Activated CD8-positive, alpha-beta memory T cell treated with anti-CD3 and anti-CD28 coated beads, Interleukin-2, amount 50 U/mL, for 24 hours (primary cell): ENCODE results near the gene E2F2.

ENCODE experiments used
- DNase-seq: peaks from one replicate; pipeline ENCODE4 v3.0.0-alpha.2; 2020; ENCODE audit errors: extremely low read depth

E2F2 gene, protein sequence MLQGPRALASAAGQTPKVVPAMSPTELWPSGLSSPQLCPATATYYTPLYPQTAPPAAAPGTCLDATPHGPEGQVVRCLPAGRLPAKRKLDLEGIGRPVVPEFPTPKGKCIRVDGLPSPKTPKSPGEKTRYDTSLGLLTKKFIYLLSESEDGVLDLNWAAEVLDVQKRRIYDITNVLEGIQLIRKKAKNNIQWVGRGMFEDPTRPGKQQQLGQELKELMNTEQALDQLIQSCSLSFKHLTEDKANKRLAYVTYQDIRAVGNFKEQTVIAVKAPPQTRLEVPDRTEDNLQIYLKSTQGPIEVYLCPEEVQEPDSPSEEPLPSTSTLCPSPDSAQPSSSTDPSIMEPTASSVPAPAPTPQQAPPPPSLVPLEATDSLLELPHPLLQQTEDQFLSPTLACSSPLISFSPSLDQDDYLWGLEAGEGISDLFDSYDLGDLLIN

DNA sequence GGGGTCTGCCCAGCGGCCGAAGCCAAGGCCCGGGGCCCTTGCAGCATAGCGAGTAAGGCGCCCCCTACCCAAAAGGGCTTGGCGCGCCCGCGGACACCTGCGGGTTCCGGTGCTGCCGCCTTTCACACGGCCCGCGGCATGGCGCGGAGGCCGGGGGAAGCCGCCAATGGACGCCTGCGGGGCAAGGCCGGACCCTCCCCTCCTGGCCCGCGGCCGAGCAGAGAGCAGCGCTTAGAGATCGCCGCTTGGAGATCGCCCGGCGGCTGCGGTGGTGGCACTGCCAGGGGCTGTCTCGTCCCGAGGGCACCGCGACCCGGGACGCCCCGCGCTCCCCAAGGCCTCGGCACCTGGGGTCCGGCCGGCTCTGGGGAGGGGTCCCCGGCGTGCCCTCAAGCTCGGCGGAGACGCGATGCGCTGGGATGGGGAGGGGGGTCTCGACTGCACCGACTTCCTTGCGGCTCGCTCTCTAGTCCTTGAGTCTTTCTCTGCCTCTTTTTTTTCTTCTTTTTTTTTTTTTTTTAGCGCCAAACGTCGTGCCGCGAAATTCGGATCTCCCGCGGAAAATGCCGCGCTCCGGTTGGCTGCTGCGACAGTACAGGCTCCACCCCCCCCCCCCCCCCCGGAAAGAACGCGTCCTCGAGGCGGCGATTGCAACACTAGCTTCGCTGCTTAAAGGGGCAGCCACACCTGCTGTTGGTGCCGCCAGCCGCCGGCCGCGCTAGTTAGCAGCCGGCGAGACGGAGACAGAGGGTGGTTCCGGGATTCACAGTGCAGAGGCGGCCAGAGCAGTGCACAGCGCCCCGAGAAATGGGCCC lies at the start of gene E2F2:
TSS of gene E2F2 (minus strand) at position 487 of the 815 bp plus-strand sequence. CDS start at position 47, 440 bp downstream.
- DNase-seq = peak; percentile 47

DNA sequence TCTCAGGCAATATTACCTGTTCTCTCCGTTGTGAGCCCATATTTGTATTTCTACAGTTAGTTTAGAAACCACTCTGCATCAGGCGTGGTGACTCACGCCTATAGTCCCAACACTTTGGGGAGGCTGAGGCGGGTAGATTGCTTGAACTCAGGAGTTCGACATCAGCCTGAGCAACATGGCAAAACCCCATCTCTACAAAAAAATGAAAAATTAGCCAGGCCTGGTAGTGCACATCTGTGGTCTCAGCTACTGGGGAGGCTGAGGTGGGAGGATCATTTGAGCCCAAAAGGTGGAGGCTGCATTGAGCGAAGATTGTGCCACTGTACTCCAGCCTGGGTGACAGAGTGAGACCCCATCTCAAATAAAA lies 47.9 kb upstream of the E2F2 start:
- no peak for DNase-seq

DNA sequence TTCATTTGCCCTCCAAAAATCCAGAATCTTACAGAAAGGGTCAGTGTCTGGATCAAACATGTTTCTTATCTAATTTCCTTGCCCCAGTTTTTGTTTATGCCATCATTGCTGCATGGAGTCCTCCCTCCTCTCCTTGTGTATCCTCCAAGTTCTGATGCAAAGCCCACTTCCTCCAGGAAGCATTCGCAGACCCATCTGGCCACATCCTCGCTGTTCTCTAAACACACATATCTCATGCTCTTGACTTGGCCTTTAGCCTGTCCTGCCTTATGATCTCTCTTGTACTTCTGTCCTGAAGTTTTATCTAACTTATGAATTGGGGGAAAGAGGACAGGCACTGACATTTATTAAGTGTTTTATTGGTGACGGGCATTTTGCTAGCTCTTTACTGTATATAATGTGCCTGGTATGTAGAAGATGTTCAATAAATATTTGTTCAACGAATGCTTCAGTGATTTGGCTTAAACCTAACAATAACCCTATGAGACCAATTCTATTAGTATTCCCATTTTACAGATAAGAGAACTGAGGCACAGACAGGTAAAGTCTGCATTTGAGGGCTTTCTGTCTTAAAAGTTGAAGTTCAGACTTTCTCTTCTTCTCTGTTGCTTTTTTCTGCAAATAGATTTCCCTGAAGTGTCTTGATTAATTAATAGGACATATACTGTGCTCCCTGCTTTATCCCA lies 47.4 kb upstream of the E2F2 start:
- DNase-seq = no peak

DNA sequence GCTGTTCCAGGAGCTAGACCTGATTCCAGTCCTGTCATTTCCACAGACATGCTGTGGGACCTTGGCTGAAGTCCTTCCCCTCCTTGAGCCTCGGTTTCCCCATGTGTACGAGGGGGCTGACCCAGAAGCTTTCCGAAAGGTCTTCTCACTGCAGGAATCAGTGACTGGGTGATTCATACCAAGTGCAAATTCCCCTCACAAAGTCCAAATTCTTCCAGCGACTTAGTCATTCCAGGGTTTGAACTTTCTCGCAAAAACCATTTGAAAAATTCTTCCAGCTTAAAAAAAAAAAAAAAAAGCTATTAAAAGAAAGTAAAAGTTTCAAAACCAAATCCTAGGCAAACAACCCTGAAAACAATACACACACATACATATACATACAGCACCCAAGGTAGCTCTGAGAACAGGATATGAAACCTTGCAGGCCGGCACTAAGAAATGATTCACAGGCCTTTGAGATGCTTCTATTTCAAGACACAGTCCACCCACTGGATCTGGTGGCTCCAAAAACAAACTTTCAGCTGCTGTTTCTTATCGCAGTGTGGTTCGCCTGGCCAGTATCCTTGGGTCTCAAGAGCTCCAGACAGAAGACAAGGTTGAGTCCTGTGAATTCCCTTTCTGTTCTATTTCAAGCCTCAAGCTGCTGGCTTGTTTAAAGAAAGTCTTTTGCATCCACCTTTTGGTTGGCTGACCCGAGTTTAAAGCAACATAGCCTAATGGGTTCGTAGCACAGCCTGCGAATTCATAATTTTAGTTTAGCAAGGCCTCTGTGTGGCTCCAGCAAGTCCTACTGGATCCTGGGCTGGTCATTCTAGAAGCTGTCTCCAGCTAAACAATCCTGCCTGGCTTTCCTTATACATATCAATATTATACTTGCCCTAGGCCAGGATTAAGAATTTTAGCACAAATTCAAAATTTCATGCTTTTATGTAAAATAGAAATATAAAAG lies 46.3 kb upstream of the E2F2 start:
- DNase-seq = no peak

DNA sequence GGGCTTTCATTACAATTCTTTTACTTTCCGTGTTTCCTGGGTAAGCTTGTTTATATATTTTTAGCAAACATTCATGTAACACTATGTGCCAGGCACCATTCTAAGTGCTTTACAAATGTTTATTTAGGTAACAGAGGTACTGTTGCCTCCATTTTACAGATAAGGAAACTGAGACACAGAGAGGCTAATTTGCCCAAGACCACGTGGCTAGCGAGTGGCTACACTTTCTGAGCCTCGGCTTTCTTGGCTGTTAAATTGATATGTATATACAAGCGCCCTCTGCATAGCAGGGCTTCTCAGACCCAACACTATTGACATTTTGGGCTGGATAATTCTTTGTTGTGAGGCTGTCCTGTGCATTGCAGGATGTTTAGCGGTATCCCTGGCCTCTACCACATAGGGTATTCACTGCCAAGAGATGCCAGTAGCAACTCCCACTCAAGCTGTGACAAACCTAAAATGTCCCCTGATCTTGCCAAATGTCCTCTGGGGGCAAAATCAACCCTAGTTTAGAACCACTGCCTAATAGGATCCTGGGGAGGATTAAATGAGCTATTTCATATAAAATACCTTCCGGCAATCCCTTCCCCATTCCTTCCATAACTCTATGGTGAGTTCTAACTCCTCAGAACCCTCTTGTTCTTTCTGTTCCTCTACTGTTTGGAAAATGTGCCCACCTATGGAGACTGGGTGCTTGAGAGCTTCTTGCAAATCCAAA lies 45.5 kb upstream of the E2F2 start:
- no peak for DNase-seq

DNA sequence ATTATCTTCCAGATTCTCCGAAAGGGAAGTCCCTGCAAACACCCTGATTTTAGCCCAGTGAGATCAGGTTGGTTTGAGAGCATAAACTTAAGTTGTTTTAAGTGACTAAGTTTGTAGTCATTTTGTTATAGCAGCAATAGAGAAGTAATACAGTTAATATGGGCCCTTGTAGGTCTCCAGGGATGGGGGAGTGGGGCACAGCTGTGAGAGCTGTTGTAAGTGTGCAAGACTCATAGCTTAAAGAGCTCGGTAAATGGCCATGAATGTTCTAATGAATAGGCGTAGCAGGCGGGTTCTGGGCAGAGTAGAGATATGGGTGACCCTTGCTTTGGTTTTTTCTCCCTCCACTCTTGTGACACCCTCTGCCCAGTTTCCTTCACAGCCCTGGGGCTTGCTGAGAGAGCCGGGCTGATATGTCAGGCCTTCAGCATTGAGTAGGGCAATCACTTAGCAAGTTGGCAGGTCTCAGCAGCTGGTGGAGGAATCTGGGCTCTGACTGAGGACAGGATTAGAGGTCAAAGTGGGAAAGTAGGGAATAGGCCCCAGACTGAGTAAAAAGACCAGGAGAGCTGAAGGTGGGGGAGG lies 44.3 kb upstream of the E2F2 start:
- DNase-seq = no peak

DNA sequence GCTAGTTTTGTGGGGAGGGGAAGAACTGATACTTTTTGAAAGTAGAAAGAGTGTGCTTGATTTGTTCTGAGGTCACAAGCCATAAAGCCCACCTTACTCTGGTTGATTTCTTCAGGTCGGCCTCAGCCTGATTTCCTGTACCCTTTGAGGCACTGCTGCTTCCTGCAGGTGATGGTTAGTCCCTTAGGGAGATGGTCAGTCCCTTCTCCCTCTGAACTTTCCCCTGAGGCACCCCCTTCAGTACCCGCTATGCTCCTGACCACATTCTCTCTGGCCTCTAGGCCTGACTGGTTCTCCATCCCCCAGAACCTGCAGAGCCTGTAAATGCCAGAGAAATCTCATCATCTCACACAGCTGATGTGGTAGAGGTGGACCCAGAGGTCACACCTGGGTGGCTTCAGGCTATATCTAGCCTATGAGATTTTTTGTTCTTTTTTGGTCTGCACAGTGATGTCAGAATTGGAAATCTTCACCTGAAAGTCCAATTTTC lies 43.3 kb upstream of the E2F2 start:
- DNase-seq = no peak

DNA sequence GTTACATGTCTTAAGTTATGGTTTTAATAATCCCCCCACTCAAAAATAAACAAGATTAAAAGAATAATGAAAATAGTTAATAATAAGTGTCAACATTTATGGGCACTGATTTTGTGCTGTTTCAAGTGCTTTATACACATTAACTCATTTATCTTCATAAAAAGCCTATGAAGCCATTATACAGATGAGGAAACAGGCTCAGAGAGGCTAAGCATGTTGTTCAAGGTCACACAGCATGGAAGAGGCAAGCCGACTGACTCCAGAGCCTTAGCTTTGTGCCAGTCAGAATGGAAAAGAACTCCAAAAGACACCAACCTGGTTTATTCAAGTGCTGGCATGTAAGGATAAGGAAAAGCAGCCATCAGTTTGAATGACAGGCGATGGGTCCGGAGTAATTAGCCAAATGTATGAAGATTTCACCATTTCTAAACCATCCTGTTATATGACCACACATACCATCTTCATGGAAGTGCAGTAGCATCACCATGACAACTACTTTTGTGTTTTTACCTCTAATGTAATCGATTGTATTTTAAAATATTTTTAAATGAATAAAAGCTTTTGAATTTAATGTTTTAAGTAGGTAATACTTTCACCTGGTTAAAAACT lies 42.6 kb upstream of the E2F2 start:
- no peak for DNase-seq

DNA sequence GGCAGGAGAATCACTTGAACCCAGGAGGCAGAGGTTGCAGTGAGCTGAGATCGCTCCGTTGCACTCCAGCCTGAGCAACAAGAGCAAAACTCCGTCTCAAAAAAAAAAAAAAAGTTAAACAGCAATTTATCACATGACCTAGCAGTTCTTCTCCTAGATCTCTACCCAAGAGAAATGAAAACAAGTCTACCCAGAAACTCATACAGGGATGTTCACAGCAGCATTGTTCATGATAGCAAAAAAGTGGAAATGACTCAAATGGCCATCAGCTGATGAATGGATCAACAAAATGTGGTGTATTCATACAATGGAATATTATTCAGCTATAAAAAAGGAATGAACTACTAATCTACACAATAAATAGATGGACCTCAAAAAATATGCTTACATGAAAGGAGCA lies 40.4 kb upstream of the E2F2 start:
- DNase-seq = no peak

DNA sequence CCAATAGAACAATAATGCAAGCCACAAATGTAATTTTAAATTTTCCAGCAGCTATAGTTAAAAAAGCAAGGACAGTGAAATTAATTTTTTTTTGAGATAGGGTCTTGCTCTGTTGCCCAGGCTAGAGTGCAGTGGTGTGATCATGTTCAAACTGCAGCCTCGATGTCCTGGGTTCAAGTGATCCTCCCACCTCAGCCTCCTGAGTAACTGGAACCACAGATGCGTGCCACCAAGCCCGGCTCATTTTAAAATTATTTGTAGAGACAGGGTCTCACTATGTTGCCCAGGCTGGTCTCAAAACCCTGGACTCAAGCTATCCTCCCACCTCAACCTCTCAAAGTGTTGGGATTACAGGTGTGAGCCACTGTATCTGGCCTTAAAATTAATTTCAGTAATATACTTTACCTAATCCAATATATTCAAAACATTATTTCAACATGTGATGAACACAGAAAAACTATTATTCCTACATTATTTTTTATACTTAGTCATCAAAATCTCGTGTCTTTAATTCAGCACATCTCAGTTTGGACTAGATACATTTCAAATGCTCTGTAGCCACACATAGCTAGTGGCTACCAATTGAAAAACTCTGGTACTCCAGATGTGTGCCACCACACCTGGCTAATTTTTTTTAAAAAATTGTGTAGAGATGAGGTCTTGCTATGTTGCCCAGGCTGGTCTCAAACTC lies 39.1 kb upstream of the E2F2 start:
- no peak for DNase-seq

DNA sequence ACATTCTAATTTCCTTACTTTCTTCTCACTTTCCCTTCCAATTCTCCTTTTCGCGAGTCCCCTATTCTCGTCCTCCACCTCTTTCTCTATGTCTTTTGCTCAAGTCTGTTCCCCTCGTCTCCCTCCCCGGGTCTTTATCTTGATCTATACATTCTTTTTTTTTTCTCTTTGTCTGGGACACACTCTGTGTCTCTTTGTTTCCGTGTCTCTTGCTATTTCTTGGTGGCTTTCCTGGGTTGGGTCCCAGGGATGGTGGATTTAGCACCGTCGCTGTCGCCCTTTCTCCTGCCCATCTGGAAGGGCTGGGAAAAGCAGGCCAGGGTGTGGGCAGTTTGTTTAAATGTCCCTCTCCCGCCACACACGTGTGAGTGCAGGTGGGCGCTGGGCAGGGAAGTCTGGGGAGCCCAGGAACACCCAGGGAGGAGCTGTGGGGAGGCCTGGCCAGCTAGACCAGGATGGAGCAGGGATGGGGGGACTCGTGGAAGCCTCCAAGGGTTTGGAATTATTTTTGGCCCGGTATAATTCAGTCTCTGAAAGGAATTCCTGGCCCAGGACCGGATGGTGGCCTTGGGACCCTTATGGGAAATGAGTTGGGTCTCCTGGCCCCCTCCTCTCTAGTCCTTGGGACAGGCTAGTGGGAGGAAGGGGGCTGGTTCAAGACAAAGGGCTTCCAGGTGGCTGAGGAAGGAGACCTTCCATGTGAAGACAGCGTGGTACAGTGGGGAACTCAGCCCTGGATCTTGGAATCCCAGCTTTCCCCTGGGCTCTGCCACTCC lies 37.8 kb upstream of the E2F2 start:
- DNase-seq = no peak

DNA sequence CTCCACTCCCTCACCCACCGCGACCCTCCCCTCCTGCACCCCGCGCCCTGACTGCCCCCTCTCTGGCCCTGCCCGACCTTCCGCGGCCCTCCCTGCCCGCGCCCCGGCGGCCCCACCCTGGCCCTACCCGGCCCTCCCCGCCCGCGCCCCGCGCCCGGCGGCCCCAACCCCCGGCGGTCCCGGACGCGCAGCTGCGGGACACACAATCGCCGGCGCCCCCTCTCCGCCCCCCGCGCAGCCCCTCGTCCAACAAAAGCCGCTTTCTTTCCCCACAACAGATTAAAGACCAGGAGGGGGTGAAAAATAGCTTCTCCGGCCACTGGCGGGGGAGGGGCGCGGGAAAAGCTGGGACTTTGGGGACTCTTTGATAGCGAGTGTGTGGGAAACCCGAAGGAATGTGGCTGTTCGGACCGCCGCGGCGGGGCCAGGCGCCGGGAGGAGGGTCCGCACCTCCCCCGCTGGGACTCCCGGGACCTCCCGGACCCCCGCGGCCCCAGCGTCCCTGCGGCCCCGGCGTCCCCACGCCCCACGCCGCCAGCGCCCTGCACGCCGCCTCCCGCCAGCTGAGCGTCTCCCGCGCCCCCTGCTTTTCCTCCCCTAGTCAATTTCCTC lies 37.1 kb upstream of the E2F2 start:
- DNase-seq = no peak

DNA sequence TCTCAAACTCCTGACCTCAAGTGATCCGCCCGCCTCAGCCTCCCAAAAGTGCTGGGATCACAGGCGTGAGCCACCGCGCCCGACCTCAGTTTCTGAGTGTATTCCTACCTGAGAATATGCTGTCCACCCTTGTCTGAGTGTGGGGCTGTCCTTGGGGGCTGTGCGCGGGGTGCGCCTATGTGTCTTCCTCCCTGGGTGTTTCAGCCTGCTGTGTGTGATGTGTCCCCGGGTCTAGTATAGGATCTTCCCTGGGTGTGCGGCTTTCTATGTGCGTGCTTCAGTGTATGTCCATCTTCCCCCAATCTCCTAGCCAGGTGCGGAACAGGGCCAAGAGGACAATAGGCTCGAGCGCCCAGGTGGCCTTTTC lies 36.6 kb upstream of the E2F2 start:
- DNase-seq = no peak

DNA sequence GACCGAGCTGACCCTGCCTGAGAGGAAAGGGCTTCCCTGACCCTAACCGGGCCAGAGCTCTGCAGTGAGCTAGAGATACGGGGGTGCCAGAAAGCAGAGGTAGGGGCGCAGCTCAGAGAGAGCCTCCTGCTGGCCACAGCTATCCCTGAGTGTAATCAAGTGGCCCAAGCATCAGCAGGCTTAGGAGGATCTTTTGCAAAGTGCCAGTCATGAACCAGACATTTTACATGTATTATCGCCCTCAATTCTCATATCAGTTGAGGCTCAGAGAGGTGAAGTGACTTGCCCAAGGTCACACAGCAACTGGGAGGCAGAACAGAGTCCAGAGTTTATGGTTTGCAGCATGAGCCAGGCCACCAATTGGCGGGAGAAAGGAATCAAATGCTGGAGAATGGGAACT lies 35.3 kb upstream of the E2F2 start:
- DNase-seq = no peak

DNA sequence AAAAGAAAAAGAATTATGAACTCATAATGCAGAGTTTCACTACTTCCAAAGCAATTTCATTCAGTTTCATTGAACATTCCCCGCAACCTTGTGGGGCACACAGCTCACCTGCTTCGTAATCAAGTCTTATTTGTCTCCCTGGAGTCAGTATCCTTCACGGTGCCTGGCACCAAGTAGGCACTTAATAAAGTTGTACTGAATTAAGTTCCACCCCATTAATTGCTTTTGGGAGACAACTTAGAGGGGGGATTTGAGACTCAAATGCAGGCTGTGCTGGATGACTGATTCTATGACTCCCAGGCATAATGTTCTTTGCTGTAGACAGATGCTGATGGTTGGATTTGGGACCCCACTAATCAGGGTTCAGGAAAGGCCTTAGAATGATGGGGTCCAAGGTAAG lies 34.7 kb upstream of the E2F2 start:
- no peak for DNase-seq

DNA sequence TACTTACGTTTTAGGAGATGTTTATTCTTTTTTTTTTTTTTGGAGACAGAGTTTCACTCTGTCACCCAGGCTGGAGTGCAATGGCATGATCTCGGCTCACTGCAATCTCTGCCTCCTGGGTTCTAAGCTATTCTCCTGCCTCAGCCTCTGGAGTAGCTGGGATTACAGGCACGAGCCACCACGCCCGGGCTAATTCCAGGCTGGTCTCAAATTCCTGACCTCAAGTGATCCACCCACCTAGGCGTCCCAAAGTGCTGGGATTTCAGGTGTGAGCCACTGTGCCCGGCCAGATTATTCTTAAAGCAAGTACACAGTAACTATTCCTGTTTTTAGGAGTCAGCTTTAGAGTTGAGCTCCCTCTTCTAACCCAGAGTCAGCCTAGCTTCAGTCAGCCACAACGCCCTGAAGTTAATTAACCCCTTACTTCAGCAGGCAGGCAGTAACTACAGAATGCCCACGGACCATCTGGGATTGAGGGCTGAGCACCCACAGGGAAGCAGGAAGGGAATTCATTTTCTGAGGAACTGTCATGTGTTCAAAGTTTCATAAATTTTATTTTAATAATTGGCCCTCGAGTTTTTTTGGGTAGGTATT lies 33.6 kb upstream of the E2F2 start:
- DNase-seq = no peak

DNA sequence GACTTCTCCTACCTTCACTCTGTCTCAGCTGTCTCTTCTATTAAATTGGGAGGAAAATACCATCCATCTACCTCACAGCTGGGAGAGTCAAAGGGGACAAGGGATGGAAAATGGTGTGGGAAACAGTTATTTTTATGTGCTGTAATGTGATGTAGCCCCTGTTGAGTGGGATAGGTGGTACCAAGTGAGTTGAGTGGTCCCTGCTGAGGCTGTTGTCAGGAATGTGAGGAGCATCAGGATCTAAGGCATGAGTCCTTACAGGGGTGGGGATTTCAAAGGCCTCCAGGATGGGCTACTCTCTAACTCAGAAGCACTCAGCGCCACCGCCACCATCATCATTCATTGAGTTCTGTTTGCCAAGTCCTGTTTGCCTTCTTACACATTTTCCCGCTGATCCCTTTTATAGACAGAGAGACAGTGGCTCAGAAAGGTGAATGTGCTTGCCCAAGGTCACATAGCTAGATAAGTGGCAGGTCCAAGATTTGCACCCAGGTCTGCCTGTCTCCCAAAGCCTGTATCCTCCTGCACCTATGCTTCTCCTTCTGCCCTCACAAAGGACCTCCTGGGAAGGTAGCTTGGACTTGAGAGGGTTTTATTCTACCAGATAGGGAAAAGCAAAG lies 32.8 kb upstream of the E2F2 start:
- DNase-seq = no peak
